HG03108 (cell line): Measurements from ENCODE around the gene OLFM1.
"Not testable (repeated sequence)": the region's sequence is repeated elsewhere in the genome, so short reads cannot be mapped to it uniquely, and the experiment has no call there.

ENCODE experiments used
- ATAC-seq: cut with Tn5 transposase; IDR thresholded peaks from one replicate; pipeline ENCODE4 v1.9.1; 2021; ENCODE audit warnings: moderate library complexity; ENCODE audit not compliant: unreplicated experiment

OLFM1 gene

DNA sequence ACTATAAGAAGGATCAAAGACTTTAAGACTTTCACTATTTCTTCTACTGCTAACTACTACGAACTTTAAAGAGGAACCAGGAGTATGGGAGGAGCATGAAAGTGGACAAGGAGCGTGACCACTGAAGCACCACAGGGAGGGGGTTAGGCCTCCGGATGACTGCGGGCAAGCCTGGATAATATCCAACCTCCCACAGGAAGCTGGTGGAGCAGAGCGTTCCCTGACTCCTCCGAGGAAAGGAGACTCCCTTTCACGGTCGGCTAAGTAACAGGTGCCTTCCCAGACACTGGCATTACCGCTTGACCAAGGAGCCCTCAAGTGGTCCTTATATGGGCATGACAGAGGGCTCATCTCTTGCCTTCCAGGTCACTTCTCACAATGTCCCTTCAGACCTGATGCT lies 62.4 kb downstream of the OLFM1 start:
- not testable (repeated sequence) for ATAC-seq

GRCh38 chr9:135150981-135151380 lies 63.5 kb downstream of the OLFM1 start:
- ATAC-seq: no peak

- ATAC-seq: no peak
Measured at GRCh38 chr9:135151757-135152613, 64.5 kb downstream of the OLFM1 start.

- no peak for ATAC-seq
Measured at GRCh38 chr9:135152614-135153334, 65.3 kb downstream of the OLFM1 start.

GRCh38 chr9:135154050-135154615 lies 66.7 kb downstream of the OLFM1 start:
- ATAC-seq: no peak

GRCh38 chr9:135155396-135155795 lies 67.9 kb downstream of the OLFM1 start:
- ATAC-seq: no peak

GRCh38 chr9:135156525-135157510 lies 69.3 kb downstream of the OLFM1 start:
- no peak for ATAC-seq

DNA sequence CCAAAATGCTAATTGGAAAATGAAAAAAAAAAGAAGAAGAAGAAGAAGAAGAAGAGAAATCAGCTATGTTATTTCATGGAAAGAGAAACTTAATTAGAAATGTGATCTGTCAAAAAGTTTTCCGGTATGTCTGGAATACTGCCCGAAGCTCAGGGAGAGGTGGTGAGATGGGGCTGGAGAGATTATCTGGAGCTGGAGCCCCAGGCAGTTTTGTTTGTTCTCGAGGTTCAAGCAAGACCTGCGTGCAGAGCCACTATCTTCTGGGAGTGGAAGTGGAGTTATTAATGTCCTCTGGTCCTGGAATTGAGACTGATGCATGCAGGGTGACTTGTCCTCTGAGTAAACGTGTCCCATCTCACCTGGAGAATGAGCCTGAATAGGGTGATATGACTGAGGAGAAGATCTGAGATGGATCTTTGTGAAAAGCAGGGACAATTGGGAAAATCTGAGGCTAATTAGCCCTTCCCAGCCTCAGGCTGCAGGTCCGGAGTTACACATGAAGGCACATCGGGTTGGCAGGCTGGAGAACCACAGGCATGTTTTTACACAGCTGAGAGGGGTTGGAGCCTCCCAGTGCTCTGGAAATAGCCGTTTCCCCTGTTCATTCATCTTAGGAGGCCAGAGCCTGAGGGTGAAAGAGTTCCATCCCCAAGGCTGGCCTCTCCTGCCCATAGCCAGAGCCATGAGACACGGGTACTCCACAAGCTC lies 70.5 kb downstream of the OLFM1 start:
- no peak for ATAC-seq

DNA sequence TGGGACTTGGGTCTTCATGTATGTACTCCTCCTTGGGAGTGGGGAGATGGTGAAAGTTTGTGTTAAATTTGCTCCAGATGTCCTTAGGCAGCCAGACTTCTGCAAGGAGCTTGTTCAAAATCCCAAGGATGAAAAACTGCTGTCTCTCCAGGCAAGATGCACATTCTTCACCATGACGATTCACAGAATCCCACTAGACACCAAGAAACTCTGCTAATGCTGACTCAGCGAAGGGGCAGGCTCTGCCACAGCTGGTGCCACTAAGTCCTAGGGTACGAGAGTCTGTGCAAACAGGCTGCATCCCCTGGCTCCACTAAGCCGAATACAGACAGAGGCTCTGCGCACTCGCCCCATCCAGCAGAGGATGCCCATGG lies 71.1 kb downstream of the OLFM1 start:
- ATAC-seq: no peak

- ATAC-seq: no peak
Measured at GRCh38 chr9:135159801-135160200, 72.3 kb downstream of the OLFM1 start.

GRCh38 chr9:135160862-135161261 lies 73.4 kb downstream of the OLFM1 start:
- ATAC-seq: no peak

DNA sequence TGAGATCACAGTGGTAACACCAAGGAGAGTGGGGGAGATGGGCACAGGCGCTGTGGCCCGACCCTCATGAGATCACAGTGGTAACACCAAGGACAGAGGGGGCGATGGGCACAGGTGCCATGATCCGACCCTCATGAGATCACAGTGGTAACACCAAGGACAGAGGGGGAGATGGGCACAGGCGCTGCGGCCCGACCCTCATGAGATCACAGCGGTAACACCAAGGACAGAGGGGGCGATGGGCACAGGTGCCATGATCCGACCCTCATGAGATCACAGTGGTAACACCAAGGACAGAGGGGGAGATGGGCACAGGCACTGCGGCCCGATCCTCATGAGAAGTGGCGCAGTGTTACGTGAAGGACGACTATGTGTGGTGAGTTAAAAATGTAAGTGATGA lies 75.1 kb downstream of the OLFM1 start:
- not testable (repeated sequence) for ATAC-seq

- ATAC-seq: no peak
Measured at GRCh38 chr9:135163023-135163780, 75.7 kb downstream of the OLFM1 start.

DNA sequence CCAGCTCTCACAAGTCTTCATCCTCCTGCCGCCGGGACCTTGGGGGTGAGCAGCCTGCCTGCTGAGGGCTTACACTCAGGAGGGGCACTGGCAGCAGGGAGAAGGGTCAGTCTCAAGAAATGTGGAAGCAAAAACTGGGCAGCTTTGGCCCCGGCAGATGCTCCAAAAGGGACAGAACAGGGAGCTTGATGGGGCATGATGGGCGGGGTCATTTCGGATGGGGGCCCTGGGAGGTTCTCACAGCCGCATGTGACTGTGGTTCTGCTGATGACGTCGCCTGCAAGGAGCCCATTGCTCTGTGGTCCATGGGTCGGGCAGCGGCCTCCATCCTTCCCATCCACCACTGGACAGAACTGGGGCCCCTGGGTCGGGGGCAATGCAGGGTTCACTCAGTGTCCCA lies 76.6 kb downstream of the OLFM1 start:
- no peak for ATAC-seq

GRCh38 chr9:135165003-135165711 lies 77.7 kb downstream of the OLFM1 start:
- no peak for ATAC-seq

DNA sequence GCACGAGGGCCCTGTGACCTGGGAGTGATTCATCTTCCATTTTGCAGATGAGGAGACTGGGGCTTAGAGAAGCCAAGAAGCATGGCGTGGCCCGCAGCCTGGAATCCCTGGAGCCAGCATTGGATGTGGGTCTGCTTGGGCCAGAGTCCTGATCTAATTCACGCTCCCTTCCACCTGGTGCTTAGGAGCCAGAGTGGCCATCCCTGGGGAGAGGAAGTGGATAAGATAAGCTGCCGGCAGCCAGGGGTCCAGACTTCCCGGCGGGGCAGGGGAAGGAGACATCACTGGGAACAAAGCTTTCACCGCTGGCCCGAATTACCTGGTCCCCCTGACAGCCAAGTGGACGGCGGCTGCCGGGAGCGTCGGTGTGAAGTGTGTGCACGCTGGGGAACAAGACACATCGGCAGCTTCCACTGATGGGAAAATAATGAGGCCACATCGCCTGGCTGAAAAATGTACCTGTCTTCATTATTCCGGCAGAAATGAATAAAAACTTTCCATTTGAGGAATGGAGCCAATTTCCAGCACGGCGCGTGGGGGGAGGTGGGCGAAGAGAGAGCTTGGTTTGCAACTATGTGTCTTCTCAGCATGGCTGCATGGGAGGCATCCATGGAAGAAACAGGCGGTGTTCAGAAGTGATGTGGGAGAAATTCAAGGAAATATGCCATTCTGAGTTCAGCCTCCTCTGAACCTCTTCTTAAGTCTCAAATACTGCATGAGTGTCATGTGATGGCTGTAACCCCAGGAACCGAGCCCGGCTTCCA lies 78.5 kb downstream of the OLFM1 start:
- ATAC-seq: no peak

- ATAC-seq: no peak
Measured at GRCh38 chr9:135166565-135166964, 79.1 kb downstream of the OLFM1 start.

DNA sequence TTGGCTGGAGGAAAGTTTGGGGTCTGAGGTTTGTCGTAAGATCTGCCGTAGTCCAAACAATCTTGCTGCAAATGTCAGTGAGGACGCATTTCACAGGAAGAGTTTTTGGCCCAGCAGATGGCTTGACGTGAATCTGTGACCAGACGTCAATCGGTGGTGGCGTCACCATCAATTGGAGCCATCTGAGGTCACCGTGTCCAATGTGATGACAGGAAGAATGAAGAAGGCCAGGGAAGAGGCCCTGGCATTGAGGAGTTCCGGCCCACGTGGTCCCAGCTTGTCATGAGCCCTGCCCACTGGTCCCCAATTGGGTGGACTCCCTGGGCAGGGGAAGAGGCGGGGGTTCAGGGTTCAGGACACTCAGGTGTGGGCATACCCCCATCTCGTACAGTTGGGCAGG lies 79.9 kb downstream of the OLFM1 start:
- no peak for ATAC-seq
